Measurements from ENCODE around the gene C12orf42.
"Not testable (repeated sequence)": the region's sequence is repeated elsewhere in the genome, so short reads cannot be mapped to it uniquely, and the experiment has no call there.

DNA sequence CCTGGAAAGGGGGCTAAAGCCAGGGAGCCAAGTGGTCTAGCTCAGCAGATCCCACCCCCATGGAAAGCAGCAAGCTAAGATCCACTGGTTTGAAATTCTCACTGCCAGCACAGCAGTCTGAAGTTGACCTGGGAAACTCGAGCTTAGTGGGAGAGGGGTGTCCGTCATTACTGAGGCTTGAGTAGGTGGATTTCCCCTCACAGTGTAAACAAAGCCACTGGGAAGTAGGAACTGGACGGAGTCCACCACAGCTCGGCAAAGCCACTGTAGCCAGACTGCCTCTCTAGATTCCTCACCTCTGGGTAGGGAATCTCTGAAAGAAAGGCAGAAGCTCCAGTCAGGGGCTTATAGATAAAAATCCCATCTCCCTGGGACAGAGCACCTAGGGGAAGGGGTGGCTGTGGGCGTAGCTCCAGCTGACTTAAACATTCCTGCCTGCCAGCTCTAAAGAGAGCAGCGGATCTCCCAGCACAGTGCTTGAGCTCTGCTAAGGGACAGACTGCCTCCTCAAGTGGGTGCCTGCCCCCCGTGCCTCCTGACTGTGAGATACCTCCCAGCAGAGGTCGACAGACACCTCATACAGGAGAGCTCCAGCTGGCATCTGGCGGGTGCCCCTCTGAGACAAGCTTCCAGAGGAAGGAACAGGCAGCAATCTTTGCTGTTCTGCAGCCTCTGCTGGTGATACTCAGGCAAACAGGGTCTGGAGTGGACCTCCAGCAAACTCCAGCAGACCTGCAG, 70.8 kb downstream of the C12orf42 start:
- TF ChIP-seq, protein P1, sequence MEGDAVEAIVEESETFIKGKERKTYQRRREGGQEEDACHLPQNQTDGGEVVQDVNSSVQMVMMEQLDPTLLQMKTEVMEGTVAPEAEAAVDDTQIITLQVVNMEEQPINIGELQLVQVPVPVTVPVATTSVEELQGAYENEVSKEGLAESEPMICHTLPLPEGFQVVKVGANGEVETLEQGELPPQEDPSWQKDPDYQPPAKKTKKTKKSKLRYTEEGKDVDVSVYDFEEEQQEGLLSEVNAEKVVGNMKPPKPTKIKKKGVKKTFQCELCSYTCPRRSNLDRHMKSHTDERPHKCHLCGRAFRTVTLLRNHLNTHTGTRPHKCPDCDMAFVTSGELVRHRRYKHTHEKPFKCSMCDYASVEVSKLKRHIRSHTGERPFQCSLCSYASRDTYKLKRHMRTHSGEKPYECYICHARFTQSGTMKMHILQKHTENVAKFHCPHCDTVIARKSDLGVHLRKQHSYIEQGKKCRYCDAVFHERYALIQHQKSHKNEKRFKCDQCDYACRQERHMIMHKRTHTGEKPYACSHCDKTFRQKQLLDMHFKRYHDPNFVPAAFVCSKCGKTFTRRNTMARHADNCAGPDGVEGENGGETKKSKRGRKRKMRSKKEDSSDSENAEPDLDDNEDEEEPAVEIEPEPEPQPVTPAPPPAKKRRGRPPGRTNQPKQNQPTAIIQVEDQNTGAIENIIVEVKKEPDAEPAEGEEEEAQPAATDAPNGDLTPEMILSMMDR (IDR thresholded peaks at IDR 0.05; ENCODE audit: insufficient read depth, low read length, poor library complexity, severe bottlenecking), result not testable (repeated sequence)
- not testable (repeated sequence) for TF ChIP-seq EZH2phosphoT487 (conservative IDR thresholded peaks at IDR 0.05; ENCODE audit: low read length)
